NB4 (cell line): Measurements from ENCODE around the gene BCL2.

Experiments
- DNase-seq: peaks from one replicate; pipeline ENCODE4 v3.0.0; 2010; ENCODE audit warnings: low read depth
- H3K4me3 ChIP-seq: one replicate; pipeline ENCODE4 v1.5.1; 2011; ENCODE audit warnings: mild to moderate bottlenecking, low read depth, low read length, moderate library complexity
- MYC ChIP-seq: IDR thresholded peaks from 2 replicates; pipeline ENCODE4 v1.6.1; 2011; ENCODE audit warnings: low read depth, low read length
- POLR2A ChIP-seq: IDR thresholded peaks from 2 replicates; pipeline ENCODE4 v1.6.1; 2011; ENCODE audit warnings: mild to moderate bottlenecking; ENCODE audit not compliant: insufficient read length; ENCODE audit errors: extremely low read depth
- TF ChIP-seq, protein P1 (sequence below): IDR thresholded peaks from one replicate; pipeline ENCODE4 v1.5.1; 2012; ENCODE audit warnings: low read depth, low read length
- TF ChIP-seq, protein P2 (sequence below): IDR thresholded peaks from 2 replicates; pipeline ENCODE4 v1.6.1; 2011; ENCODE audit warnings: low read depth, low read length

The BCL2 gene

DNA sequence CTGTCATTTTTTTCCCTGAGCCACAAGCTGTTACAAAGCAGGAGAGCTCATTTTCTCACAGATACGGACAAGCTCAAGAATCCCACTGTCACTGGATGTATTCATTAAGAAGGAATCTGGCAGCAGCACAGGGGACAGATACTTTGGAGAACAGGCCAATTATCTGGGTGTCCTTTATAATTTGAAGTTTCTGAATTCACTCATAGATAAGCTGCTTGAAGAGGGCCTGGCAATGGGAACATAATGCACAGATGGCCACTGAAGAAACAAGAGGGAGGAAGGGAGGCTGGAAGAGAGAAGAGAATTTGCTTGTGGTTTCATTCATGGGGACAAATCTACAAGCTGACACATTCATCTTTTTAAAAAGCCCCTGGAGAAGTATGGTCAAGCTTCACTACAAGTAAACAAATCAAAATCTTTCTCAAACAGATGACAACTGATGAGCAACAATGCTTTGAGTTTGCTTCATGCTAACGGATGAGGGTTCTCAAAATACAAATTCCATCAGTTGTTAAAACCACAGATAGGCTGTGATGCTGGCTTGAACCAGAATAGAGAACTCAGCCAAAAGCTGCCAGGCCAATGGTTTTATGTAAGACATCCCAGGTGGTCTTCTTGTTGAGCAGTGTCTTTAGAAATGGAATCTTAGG, 11.9 kb downstream of the BCL2 start:
- no peak overlapping the region for H3K4me3 ChIP-seq
- no peak for DNase-seq
- TF ChIP-seq, protein P1, sequence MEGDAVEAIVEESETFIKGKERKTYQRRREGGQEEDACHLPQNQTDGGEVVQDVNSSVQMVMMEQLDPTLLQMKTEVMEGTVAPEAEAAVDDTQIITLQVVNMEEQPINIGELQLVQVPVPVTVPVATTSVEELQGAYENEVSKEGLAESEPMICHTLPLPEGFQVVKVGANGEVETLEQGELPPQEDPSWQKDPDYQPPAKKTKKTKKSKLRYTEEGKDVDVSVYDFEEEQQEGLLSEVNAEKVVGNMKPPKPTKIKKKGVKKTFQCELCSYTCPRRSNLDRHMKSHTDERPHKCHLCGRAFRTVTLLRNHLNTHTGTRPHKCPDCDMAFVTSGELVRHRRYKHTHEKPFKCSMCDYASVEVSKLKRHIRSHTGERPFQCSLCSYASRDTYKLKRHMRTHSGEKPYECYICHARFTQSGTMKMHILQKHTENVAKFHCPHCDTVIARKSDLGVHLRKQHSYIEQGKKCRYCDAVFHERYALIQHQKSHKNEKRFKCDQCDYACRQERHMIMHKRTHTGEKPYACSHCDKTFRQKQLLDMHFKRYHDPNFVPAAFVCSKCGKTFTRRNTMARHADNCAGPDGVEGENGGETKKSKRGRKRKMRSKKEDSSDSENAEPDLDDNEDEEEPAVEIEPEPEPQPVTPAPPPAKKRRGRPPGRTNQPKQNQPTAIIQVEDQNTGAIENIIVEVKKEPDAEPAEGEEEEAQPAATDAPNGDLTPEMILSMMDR = no peak
- TF ChIP-seq POLR2A = no peak
- TF ChIP-seq, protein P2, sequence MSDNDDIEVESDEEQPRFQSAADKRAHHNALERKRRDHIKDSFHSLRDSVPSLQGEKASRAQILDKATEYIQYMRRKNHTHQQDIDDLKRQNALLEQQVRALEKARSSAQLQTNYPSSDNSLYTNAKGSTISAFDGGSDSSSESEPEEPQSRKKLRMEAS = no peak
- TF ChIP-seq MYC = no peak

DNA sequence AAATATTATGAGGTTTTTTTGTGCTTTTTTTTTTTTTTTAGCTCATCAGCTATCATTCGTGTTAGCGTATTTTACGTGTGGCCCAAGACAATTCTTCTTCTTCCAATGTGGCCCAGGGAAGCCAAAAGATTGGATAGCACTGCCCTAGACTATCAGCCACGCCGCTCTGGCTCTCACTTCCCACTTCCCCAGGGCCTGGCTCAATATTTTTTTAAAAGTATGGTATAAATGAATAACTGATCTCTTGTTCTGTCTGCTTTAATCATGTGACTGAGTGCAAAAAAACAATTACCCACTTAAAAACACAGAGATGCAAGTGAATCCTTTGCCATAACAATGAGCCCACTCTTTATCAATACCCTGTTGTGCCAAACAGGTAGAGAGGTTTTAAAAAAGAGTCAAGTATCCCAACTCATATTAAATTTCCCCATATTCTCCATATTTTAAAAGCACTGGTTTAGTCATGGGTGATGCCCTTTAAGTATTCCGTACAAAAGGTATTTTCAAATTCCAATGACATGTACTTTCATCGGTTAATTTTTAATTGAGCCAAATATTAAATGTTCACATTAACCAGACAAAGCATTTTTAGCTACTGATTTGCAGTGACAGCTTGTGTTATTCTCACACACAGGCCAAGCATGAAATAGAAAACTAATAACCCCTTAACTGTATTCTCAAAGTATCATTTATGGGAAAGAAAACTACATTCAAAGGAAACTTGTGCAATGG, 12.6 kb downstream of the BCL2 start:
- no peak for DNase-seq

DNA sequence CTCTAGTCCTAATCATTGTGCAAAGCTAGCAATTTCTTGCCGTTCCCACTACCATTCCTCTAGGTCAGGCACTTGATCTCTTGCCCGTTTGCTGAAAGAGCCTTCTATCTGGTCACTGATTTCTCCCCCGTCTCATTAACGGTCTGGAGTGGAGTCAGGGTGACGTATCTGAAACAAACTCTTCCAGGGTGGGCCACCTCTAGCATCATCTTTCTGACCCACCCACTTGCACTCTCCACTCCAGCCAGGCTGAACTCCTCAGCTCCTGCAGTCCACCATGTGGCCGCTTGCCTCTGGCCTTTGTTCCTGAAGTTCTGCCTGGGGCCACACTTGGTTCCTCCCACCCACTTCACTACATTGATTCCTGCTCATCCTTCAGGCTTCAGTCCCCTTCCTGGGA, 13.3 kb downstream of the BCL2 start:
- TF ChIP-seq POLR2A (no peak), MYC (no peak)
- TF ChIP-seq, protein P2 = no peak
- TF ChIP-seq, protein P1 = no peak
- no peak for DNase-seq
- H3K4me3 ChIP-seq = no peak overlapping the region

More for the DNA sequence above, 12.6 kb downstream of the BCL2 start:
- no peak overlapping the region for H3K4me3 ChIP-seq
- TF ChIP-seq, protein P2 = no peak
- no peak for TF ChIP-seq POLR2A
- TF ChIP-seq, protein P1 = no peak
- TF ChIP-seq MYC = no peak

DNA sequence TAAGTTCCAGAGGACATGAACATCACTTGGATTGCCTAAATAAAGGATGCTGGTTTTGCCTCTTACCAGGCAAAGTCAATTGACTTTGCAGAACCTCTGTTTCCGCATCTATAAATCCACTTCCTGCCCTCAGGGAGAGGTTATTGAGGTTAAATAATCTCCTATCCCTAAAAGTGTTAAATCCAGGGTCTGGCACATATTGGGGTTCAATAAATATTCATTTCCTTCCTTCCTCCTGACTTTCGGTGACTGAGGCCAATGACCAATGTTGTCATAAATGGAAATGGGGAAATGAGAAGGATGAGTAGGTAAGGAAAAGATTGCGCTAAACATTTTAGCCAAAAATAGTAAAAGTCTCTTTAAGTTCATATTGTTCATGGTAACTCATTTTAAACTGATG, 16.0 kb downstream of the BCL2 start:
- no peak overlapping the region for H3K4me3 ChIP-seq
- no peak for TF ChIP-seq MYC
- TF ChIP-seq, protein P2 = no peak
- TF ChIP-seq, protein P1 = no peak
- TF ChIP-seq POLR2A = no peak
- no peak for DNase-seq

DNA sequence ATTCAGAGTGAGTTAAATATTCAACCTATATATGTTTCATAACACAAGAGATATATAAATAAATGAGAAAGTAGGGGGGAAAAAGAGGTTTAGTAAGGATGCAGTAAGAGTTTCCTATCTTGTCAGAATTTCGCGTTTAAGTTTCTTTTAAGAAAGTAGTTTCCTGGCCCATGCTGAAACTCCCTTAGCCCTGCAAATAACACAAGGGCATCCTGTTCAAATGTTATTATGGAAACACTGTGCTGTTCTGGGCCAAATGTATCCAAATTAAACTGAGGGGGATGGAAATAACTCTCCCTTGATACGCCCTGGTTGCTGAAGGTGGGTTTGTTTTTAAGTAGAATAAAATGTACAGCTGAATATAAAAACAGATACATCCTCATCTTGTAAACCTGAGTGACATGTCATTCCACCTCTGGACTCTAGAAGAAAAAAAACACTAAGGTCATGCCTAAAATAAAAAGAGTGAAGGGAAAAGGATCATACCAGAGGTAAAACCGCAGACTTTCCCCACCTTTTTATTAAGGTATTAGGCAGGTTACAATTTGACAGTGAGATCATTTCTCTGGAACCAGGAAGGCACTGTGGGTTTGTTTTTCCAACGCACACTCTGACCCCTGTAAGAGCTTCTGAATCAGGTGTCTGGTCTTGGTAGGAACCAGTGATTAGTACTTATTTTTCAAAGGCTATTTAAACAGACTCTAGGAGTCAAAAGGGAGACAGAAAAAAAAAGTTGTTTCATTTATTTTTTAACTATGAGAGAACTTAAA, 16.7 kb downstream of the BCL2 start:
- TF ChIP-seq MYC = no peak
- no peak for TF ChIP-seq POLR2A
- TF ChIP-seq, protein P1 = no peak
- TF ChIP-seq, protein P2 = no peak
- H3K4me3 ChIP-seq = no peak overlapping the region
- DNase-seq = no peak
